Activated naive CD8-positive, alpha-beta T cell treated with anti-CD3 and anti-CD28 coated beads for 36 hours (primary cell): ENCODE data around the gene BARHL1. TPM values are rescaled to one million over a fixed set of nuclear protein-coding genes. Genes with fewer than 3 reads are reported as not detected.

ENCODE experiments used
- DNase-seq: peaks from one replicate; pipeline ENCODE4 v3.0.0; 2021
- H3K27ac Mint-ChIP-seq: one replicate; pipeline ENCODE4 v1.8.0; 2022; ENCODE audit warnings: mild to moderate bottlenecking, moderate library complexity, mixed read lengths
- H3K27me3 Mint-ChIP-seq: one replicate; pipeline ENCODE4 v1.8.0; 2022; ENCODE audit warnings: mild to moderate bottlenecking, mixed read lengths
- H3K36me3 Mint-ChIP-seq: one replicate; pipeline ENCODE4 v1.8.0; 2021; ENCODE audit warnings: mild to moderate bottlenecking, mixed read lengths
- H3K4me1 Mint-ChIP-seq: one replicate; pipeline ENCODE4 v1.8.0; 2021; ENCODE audit warnings: mixed read lengths
- H3K4me3 Mint-ChIP-seq: one replicate; pipeline ENCODE4 v1.8.0; 2022; ENCODE audit warnings: mild to moderate bottlenecking, moderate library complexity, mixed read lengths
- H3K9me3 Mint-ChIP-seq: one replicate; pipeline ENCODE4 v1.8.0; 2022; ENCODE audit warnings: mixed read lengths
- total RNA-seq, 2 experiments: library from RNA; stranded (reverse); gene quantifications; one replicate each; pipeline ENCODE4 v1.2.3, GENCODE V29; 2021

Gene BARHL1
- total RNA-seq, 2 experiments from 2014 or later: not detected

DNA sequence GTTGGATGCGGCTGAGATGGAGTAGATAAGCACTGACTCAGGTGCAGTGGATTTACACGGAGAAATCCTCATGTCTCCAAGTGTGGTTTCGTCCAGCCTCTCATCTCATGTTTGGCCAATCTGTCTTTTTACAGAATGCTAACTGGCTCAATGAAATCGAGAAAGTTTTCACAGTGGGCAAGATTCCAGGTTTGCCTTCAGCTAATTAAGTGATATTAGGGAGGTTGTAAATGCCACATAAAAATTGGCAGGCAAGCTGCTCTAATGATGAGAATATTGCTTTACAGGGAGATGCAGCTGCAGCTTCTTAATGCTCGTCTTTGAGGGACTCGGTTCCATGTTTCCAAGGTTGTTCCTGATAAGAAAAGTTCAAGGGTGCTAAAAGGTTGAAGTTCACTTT is 23.7 kb downstream of the BARHL1 start:
- Mint-ChIP-seq H3K4me1 (peaks cover 5% of the 10 kb centered on the region), H3K4me3 (no peak overlapping the region), H3K36me3 (peaks cover 55% of the 10 kb centered on the region), H3K27me3 (no peaks in the 10 kb centered on the region), H3K9me3 (no peaks in the 10 kb centered on the region), H3K27ac (no peak overlapping the region)
- no peak for DNase-seq

DNA sequence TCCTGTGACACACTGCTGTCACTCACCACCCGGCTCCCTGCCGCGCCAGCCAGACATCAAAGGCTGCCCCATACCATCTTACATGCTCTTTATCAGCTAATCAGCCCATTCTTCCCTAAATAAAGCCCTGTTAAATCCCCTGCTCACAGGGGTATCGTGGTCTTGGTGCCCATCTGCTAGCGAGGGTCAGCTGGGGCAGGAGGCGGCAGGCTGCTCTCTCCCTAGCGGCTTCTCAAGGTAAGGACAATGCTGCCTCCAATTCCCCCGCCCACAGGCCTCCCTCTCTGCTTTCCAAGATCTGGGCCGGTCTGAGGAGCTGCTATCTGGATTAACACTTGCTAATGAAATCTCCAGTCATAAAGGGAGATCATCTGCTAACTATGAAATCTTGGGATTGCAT is 26.8 kb downstream of the BARHL1 start:
- no peak overlapping the region for H3K4me3 Mint-ChIP-seq
- no peaks in the 10 kb centered on the region for H3K9me3 Mint-ChIP-seq
- H3K27ac Mint-ChIP-seq: no peak overlapping the region
- H3K4me1 Mint-ChIP-seq: no peaks in the 10 kb centered on the region
- H3K27me3 Mint-ChIP-seq: no peaks in the 10 kb centered on the region
- H3K36me3 Mint-ChIP-seq: peaks cover 47% of the 10 kb centered on the region
- DNase-seq: no peak

DNA sequence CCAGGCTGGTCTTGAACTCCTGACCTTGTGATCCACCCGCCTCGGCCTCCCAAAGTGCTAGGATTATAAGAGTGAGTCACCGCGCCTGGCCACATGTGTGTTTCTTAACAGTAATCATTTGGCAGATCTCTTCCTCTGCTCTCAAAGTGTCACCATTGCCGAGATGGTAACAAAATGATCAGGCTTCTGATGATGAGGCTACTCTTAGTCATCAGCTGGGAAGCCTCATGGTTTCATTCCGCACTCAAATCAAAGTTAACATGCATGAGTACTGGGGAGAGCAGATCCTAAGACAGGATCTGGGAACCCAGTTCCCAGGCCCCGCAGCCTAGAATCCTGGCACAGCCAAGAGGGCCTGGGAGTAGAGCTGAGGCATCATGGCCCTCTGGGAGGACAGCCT is 27.4 kb downstream of the BARHL1 start:
- Mint-ChIP-seq H3K27me3 (no peaks in the 10 kb centered on the region), H3K36me3 (peaks cover 53% of the 10 kb centered on the region), H3K9me3 (no peaks in the 10 kb centered on the region), H3K4me1 (no peaks in the 10 kb centered on the region), H3K27ac (no peak overlapping the region), H3K4me3 (no peak overlapping the region)
- no peak for DNase-seq

DNA sequence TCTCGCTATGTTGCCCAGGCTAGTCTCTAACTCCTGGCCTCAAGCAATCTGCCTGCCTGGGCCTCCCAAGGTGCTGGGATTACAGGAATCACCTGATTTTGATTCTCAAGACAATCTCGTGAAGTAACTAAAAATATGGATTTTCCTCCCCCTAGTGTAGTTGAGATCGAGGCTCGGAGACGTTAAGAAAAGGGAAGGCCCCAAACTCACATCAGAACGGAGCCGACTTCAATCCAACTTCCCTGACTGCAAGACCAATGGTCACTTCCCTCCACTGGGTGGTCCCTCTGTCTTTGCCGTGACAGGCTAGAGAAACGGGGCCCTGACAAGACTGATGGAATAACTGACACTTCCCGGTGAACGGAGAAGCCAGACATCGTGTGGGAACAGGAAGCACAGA is 28.3 kb downstream of the BARHL1 start:
- H3K4me3 Mint-ChIP-seq: no peak overlapping the region
- H3K36me3 Mint-ChIP-seq: peaks cover 49% of the 10 kb centered on the region

DNA sequence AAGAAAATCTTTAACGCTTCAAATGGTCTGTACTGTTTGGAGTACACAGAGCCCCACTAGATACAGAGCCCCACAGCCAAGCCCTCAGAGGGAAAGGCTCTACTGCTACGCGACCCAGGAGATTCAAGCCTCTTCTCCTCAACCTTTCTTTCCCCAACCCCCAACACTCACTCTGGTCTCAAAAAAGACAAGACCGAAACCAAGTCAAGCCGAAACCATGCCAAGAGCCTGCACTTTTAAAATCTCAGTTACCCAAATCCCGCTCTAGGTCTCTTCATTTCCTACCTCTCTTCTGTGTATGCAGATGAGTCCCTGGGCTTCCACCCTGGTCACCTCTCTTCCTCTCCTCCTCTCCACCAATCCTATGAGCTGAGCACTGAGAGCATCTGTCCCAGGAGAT is 31.9 kb downstream of the BARHL1 start:
- no peak overlapping the region for H3K27ac Mint-ChIP-seq
- no peaks in the 10 kb centered on the region for H3K9me3 Mint-ChIP-seq
- DNase-seq: no peak
- H3K36me3 Mint-ChIP-seq: peaks cover 49% of the 10 kb centered on the region
- H3K4me3 Mint-ChIP-seq: no peak overlapping the region
- no peaks in the 10 kb centered on the region for H3K4me1 Mint-ChIP-seq
- no peaks in the 10 kb centered on the region for H3K27me3 Mint-ChIP-seq

More for the DNA sequence above, 28.3 kb downstream of the BARHL1 start:
- Mint-ChIP-seq H3K27ac (no peak overlapping the region), H3K27me3 (no peaks in the 10 kb centered on the region), H3K4me1 (no peaks in the 10 kb centered on the region), H3K9me3 (no peaks in the 10 kb centered on the region)
- no peak for DNase-seq

DNA sequence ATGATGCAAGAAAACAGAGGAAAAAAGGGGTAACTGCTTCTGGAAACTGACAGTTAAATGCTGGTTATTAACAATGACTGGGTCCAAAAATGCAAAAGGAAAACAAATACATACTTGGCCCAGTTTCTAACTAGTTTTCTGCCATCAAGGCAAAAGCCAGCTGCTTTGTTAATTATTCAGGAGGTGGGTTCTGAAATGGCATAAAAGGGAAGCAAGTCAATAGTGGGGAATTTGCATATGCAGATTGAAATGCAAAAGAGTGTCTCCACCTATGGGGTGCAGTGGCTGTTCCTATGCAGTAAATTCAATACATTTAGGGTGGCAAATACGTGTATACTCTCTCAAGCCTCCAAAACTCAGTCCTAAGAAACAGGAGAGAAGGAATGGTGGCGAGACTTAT is 33.4 kb downstream of the BARHL1 start:
- Mint-ChIP-seq H3K36me3 (peaks cover 39% of the 10 kb centered on the region), H3K4me3 (no peak overlapping the region), H3K9me3 (no peaks in the 10 kb centered on the region), H3K4me1 (no peaks in the 10 kb centered on the region), H3K27ac (no peak overlapping the region), H3K27me3 (no peaks in the 10 kb centered on the region)
- no peak for DNase-seq

DNA sequence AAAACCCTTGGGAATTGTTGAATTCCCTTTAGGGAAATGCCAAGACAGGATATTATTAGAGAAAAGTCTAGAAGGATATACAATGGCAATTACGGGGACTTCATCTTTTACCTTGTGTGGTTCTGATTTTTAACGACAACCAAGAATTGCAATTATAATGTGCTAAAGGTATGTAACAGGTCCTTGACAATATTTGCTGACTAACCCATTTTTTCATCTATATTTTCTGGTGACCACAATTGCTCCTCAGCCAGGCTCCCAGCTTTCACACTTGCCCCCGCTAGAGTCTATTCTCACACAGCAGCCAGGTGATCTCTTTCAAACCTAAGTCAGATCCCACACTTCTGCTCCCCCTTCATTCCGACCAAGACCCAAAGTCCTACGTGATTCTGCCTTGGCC is 34.3 kb downstream of the BARHL1 start:
- no peaks in the 10 kb centered on the region for H3K27me3 Mint-ChIP-seq
- H3K36me3 Mint-ChIP-seq: peaks cover 36% of the 10 kb centered on the region
- DNase-seq: no peak
- H3K4me3 Mint-ChIP-seq: no peak overlapping the region
- H3K27ac Mint-ChIP-seq: no peak overlapping the region
- no peaks in the 10 kb centered on the region for H3K9me3 Mint-ChIP-seq
- no peaks in the 10 kb centered on the region for H3K4me1 Mint-ChIP-seq

DNA sequence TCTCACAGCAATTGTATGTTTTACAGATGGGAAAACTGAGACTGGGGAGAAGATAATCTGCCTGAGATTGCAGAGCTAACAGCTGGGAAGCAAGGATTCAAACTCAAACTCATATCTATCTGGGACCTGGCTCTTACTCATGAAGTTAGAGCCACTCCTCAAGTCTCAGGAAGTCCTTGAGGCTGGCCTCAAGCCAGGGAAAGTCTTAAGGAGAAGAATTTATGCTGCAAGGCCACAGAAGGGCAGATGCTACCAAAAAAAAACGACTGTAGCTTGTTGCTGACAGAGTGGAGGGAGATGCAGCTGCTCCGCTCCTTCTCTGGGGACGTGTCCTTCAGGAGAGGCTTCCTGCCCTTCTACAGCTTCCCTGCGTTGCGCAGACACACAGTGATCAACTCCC is 39.8 kb downstream of the BARHL1 start:
- H3K36me3 Mint-ChIP-seq: peaks cover 29% of the 10 kb centered on the region
- H3K27me3 Mint-ChIP-seq: no peaks in the 10 kb centered on the region
- no peaks in the 10 kb centered on the region for H3K4me1 Mint-ChIP-seq
- H3K9me3 Mint-ChIP-seq: no peaks in the 10 kb centered on the region
- H3K27ac Mint-ChIP-seq: no peak overlapping the region
- DNase-seq: no peak
- no peak overlapping the region for H3K4me3 Mint-ChIP-seq

DNA sequence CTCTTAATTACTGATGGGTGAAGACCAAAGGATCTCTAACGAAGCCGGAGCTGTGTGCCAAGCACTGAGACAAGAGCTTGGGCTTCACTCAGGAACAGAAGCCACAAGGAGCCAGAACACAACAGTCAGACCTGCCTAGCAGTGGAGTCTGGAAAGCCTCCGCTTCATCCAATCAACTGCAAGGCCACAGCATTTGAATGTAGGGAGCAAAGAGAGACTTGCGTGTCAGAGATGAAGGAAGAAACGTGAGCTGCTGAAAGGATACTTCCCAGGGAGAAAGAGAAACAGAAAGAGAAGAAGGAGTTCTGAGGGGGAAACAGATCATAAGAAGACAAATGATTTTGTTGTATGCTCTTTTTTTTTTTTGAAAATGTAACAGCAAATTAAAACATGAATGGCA is 43.9 kb downstream of the BARHL1 start:
- no peak for DNase-seq
- H3K4me1 Mint-ChIP-seq: no peaks in the 10 kb centered on the region
- H3K36me3 Mint-ChIP-seq: peaks cover 33% of the 10 kb centered on the region
- H3K27ac Mint-ChIP-seq: no peak overlapping the region
- no peak overlapping the region for H3K4me3 Mint-ChIP-seq
- H3K27me3 Mint-ChIP-seq: no peaks in the 10 kb centered on the region
- no peaks in the 10 kb centered on the region for H3K9me3 Mint-ChIP-seq

DNA sequence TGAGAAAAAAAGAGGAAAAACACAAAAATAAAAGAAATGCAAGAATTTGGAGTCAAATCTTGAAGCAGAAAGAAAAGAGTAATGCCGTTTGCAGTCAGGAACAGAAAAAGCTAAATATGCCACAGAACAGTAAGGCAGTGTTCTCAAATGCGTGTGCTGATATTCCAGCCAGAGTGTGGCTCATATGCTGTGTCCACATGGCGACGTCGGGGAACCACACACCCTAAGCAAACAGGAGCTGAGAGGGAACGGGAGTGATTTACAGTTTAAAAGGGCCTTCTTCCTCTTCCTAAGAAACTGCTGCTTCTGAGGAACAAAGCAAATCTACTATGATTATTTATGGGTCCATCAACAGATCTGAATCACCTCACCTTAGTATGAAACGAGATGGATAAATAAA is 44.7 kb downstream of the BARHL1 start:
- Mint-ChIP-seq H3K4me1 (no peaks in the 10 kb centered on the region), H3K27me3 (no peaks in the 10 kb centered on the region), H3K36me3 (peaks cover 34% of the 10 kb centered on the region), H3K4me3 (no peak overlapping the region), H3K9me3 (no peaks in the 10 kb centered on the region), H3K27ac (no peak overlapping the region)
- DNase-seq: no peak

DNA sequence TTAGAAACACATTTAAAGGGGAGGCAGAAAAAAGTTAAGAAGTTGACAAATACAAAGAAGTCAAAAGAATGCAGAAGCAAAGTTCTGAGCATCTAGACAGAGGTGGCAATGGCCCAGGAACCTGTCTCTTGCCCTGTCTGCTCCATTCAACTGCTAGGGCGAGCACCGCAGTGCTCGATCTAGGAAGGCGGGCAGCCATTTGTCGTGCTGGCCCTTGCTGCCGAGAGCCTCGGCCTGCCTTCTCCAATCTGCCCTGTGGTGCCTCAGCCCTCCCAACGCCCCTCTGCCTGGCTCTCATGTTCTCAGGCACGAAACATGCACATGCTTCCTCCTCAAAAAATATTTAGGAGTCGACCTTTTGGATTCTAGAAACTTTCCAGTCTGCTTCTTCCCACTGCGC is 45.2 kb downstream of the BARHL1 start:
- no peaks in the 10 kb centered on the region for H3K9me3 Mint-ChIP-seq
- H3K36me3 Mint-ChIP-seq: peaks cover 34% of the 10 kb centered on the region
- H3K27me3 Mint-ChIP-seq: no peaks in the 10 kb centered on the region
- no peak overlapping the region for H3K27ac Mint-ChIP-seq
- no peak for DNase-seq
- H3K4me1 Mint-ChIP-seq: no peaks in the 10 kb centered on the region
- H3K4me3 Mint-ChIP-seq: no peak overlapping the region

DNA sequence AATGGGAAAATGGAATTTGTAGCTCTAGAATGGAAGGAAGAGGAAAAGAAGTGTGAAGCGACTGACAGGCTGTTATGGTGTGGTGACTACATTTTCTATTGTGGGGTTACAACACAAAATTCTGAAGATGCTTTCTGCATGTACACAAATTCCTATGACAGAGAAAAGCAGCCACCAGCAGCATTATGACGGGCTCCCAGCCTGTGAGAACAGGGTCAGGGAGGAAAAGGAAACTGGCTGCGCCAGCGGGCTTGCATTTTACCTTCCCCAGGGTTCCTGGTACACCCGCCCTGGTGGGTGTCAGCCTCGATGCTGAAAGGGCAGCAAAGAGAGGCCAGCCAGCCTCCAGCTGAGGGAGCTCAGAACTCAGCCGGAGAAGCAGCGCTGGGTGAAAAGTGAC is 46.3 kb downstream of the BARHL1 start:
- H3K9me3 Mint-ChIP-seq: no peaks in the 10 kb centered on the region
- no peak for DNase-seq
- H3K4me3 Mint-ChIP-seq: no peak overlapping the region
- H3K27me3 Mint-ChIP-seq: no peaks in the 10 kb centered on the region
- H3K4me1 Mint-ChIP-seq: no peaks in the 10 kb centered on the region
- no peak overlapping the region for H3K27ac Mint-ChIP-seq
- peaks cover 32% of the 10 kb centered on the region for H3K36me3 Mint-ChIP-seq

DNA sequence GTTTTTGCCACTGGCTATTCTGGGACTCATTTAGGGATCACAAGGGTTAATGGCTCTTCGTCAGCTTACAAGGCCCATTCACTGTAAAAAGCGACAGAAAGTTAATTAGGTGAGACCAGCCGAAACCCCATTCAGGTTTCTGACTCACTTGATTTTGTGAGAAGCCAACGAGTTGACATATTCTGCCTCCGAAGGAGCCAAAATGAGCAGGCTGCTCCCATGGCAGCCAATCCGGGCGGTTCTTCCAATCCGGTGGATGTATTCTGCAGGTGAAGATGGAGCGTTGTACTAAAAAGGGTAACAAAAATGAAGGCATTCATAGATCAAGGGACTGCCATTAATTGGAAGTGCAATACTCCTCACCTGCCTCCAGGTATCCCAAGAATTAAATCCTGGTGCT is 47.7 kb downstream of the BARHL1 start:
- H3K4me3 Mint-ChIP-seq: no peak overlapping the region
- no peak for DNase-seq
- H3K9me3 Mint-ChIP-seq: no peaks in the 10 kb centered on the region
- no peaks in the 10 kb centered on the region for H3K27me3 Mint-ChIP-seq
- H3K4me1 Mint-ChIP-seq: no peaks in the 10 kb centered on the region
- no peak overlapping the region for H3K27ac Mint-ChIP-seq
- peaks cover 26% of the 10 kb centered on the region for H3K36me3 Mint-ChIP-seq

DNA sequence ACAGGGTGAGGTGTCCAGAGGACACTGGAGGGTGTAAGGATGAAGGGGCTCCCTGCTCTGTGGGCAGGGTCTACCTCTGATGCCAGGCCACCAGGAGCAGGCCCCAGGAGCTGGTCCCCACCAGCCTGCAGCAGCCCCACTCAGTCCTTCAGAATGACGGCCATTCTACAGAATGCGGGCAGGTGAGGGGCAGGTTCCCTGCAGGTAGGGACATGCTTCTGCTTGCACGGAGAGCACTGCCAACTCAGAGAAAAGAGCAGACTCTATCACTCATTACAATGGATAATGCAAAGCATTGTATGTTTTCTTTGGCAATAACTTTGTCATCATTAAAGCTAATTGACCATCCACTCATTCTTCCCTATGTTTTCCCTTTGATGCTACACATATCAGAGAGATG is 48.4 kb downstream of the BARHL1 start:
- Mint-ChIP-seq H3K27me3 (no peaks in the 10 kb centered on the region), H3K9me3 (no peaks in the 10 kb centered on the region), H3K36me3 (peaks cover 20% of the 10 kb centered on the region), H3K27ac (no peak overlapping the region), H3K4me3 (no peak overlapping the region), H3K4me1 (no peaks in the 10 kb centered on the region)
- no peak for DNase-seq

DNA sequence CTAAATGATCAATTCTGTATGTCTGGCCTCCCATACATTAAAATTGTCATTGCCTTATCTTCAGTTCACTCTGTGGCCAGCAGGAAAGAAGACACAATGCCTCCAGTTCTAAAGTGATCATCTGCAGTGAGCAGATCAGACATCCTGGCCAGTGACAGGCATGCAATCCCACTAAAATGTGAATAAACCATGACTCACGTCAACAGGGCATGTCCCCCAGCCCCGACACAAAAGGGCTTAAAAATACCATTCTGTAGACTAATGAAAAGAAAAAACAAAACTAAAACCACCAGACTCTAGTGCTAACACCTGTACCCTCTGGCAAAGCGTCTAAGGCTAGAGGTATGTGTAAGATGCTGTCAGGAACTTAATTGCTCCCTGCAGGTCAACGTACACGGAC is 48.9 kb downstream of the BARHL1 start:
- Mint-ChIP-seq H3K4me1 (no peaks in the 10 kb centered on the region), H3K4me3 (no peak overlapping the region), H3K27me3 (no peaks in the 10 kb centered on the region), H3K36me3 (peaks cover 20% of the 10 kb centered on the region), H3K27ac (no peak overlapping the region), H3K9me3 (no peaks in the 10 kb centered on the region)
- DNase-seq: no peak

DNA sequence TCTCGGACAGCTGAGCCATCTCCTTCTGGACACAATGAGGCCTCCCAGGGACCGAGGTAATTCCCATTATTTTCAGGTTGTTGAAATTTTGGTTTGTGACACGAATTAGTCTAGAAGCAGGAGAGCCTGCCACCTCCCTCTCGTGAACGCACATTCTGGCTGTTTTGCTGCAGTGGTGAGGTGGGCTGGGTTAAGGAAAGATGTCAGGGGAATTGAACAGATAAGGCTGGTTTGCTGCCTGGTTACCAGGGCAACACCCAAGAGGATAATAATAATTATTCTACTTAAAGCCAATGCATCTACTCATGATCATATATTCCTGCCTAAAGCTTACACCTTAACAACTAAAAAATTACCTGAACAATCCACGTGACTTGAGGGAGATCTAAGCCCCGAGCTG is 49.3 kb downstream of the BARHL1 start:
- Mint-ChIP-seq H3K36me3 (peaks cover 20% of the 10 kb centered on the region), H3K27me3 (no peaks in the 10 kb centered on the region), H3K4me3 (no peak overlapping the region), H3K9me3 (no peaks in the 10 kb centered on the region), H3K27ac (no peak overlapping the region), H3K4me1 (no peaks in the 10 kb centered on the region)
- DNase-seq: no peak
